Common myeloid progenitor, CD34-positive (primary cell): ENCODE data around the gene MEPE.
"Not testable (repeated sequence)": the region's sequence is repeated elsewhere in the genome, so short reads cannot be mapped to it uniquely, and the experiment has no call there.

Source experiments
- CTCF ChIA-PET: fragments of 350-600 bp; sonication (Branson Sonifier 250); formaldehyde crosslinking; loops from one replicate; lab custom pipeline; 2021; ENCODE audit warnings: antibody characterized with exemption; lab: Charles Lee
- POLR2A ChIA-PET: fragments of 350-600 bp; sonication (Branson Sonifier 250); formaldehyde crosslinking; loops from one replicate; lab custom pipeline; 2021; ENCODE audit warnings: antibody characterized with exemption; lab: Charles Lee
- DNase-seq, 3 donors: peaks; one replicate each; pipeline versions ENCODE4 v3.0.0 to v3.0.0-alpha.2; 2013
- H3K27ac ChIP-seq, 2 experiments: 1 replicate in 1 of 2; 2 replicates in 1 of 2; pipeline ENCODE4 v1.7.0; 2013; ENCODE audit warnings: inconsistent platforms in 2 of 2, low read length in 2 of 2, mild to moderate bottlenecking in 2 of 2, low read depth in 1 of 2, moderate library complexity in 1 of 2; ENCODE audit not compliant: severe bottlenecking in 2 of 2, insufficient read depth in 1 of 2, poor library complexity in 1 of 2
- H3K27me3 ChIP-seq, 5 experiments: replicated peaks in 2 of 5; 1 replicate in 3 of 5; 2 replicates in 2 of 5; pipeline versions ENCODE4 v1.6.1 to v1.7.0; 2013; ENCODE audit warnings: low read length in 4 of 5, mild to moderate bottlenecking in 2 of 5, moderate library complexity in 2 of 5, inconsistent platforms in 1 of 5; ENCODE audit not compliant: insufficient read depth in 5 of 5, control insufficient read depth in 4 of 5
- H3K36me3 ChIP-seq, 4 experiments: 1 replicate in 2 of 4; 2 replicates in 2 of 4; pipeline versions ENCODE4 v1.6.1 to v1.7.0; 2013; ENCODE audit warnings: low read length in 3 of 4, control low read depth in 1 of 4, mild to moderate bottlenecking in 1 of 4; ENCODE audit not compliant: control insufficient read depth in 4 of 4, insufficient read depth in 4 of 4
- H3K4me1 ChIP-seq, 4 experiments: 1 replicate in 3 of 4; 2 replicates in 1 of 4; pipeline versions ENCODE4 v1.6.1 to v1.7.1; 2013; ENCODE audit warnings: low read length in 3 of 4, mild to moderate bottlenecking in 3 of 4, control low read depth in 1 of 4, inconsistent platforms in 1 of 4, moderate library complexity in 1 of 4; ENCODE audit not compliant: control insufficient read depth in 4 of 4, insufficient read depth in 4 of 4; ENCODE audit errors: control extremely low read depth in 1 of 4
- H3K4me3 ChIP-seq, 7 experiments: 1 replicate in 4 of 7; 2 replicates in 3 of 7; pipeline versions ENCODE4 v1.5.1 to v1.7.0; 2013; ENCODE audit warnings: mild to moderate bottlenecking in 7 of 7, low read length in 6 of 7, moderate library complexity in 6 of 7, inconsistent platforms in 2 of 7, low read depth in 2 of 7, control low read depth in 1 of 7; ENCODE audit not compliant: insufficient read depth in 4 of 7, control insufficient read depth in 1 of 7; ENCODE audit errors: extremely low read depth in 1 of 7
- H3K9me3 ChIP-seq, 5 experiments: 1 replicate in 4 of 5; 2 replicates in 1 of 5; pipeline versions ENCODE4 v1.6.1 to v1.7.1; 2013; ENCODE audit warnings: low read length in 4 of 5, mild to moderate bottlenecking in 2 of 5, inconsistent platforms in 1 of 5, low read depth in 1 of 5, moderate library complexity in 1 of 5; ENCODE audit not compliant: control insufficient read depth in 4 of 5, insufficient read depth in 2 of 5; ENCODE audit errors: control extremely low read depth in 1 of 5
- WGBS: methylation state at CpG from one replicate; pipeline ENCODE4 v1.1.5; 2013; ENCODE audit not compliant: insufficient coverage; 5-methylcytosine and 5-hydroxymethylcytosine counted together

The MEPE gene

DNA sequence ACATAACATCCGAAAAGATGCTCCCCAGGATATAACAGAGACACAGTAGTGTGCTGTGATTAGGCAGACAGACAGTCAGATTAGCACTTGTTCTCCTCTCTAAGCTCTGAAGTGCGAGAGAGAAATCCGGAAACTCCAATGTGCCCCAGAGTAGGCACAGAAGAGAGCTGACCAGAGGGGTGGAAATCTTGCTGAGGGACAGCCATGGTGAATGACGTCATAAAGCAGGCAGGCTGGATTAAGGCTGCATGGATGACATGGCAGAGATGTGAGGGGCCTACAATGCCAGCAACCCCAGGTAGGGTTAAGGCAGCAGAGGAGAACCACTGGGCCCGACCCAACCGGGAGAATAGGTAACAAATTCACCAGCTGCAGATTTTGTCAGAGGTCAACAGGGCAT lies 53.3 kb downstream of the MEPE start:
- CTCF ChIA-PET, result interaction anchor here (1.1 to 1.2 kb wide), 3 partner anchors 26 to 33 kb away, joined by 3 read pairs; no protein-coding TSS in a partner anchor
- H3K4me1 ChIP-seq, result peaks cover 3 to 29% (median 13%) of the 10 kb centered on the region in 4 experiments
- H3K9me3 ChIP-seq, result peaks cover 0 to 13% (median 0%) of the 10 kb centered on the region in 5 experiments
- no peak for DNase-seq
- H3K4me3 ChIP-seq, result no peak overlapping the region
- H3K27me3 ChIP-seq, result no peaks in the 10 kb centered on the region
- POLR2A ChIA-PET, result no interaction called here
- no peak overlapping the region for H3K27ac ChIP-seq
- no peaks in the 10 kb centered on the region for H3K36me3 ChIP-seq
- 100% methylated on average over 5 of the region's 6 CpGs for WGBS

DNA sequence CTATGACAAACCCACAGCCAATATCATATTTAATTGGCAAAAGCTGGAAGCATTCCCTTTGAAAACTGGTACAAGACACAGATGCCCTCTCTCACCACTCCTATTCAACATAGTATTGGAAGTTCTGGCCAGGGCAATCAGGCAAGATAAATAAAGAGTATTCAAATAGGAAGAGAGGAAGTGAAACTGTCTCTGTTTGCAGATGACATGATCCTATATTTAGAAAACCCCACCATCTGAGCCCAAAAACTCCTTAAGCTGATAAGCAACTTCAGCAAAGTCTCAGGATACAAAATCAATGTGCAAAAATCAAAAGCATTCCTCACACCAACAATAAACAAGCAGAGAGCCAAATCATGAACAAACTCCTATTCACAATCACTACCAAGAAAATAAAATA lies 58.0 kb downstream of the MEPE start:
- H3K9me3 ChIP-seq, result peaks cover 0 to 22% (median 0%) of the 10 kb centered on the region in 5 experiments
- POLR2A ChIA-PET, H3K4me1 ChIP-seq: not testable (repeated sequence)

DNA sequence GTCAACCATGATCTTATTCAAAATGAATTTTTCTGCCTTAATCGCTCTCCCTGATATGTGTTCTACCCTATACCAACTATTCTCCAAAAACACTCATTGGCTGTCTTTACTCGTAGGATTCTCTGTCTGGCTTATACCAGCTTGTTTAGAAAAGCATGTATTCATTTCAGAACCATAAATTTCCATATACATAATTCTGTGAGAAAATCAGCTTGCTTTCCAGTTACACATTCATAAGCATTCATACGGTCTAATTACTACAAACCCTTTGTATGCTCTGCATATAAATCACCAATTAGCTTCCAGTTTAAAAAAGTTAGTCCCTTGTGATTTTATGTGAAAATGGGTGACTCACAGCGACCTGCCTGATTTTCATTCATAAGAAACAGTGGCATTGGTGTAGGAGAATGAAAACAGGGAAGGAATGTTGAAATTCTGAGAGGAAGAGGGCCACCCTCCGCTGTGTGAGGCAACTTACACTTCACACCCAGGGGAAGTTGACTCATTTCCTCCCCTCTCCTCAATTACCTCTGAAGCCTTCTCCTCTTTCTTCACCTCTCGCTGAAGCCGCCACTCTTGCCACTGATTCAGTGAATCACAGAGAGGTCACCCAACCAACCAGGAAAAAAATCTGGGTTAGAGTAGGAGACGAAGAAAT lies 63.3 kb downstream of the MEPE start:
- WGBS, result 86% methylated on average over 2 of the region's 8 CpGs
- ChIA-PET POLR2A (no interaction called here), CTCF (no interaction called here)
- Histone ChIP-seq H3K4me1 (peaks cover 6 to 18% (median 10%) of the 10 kb centered on the region in 4 experiments), H3K27me3 (no peaks in the 10 kb centered on the region), H3K4me3 (peak overlapping the region in 2 of 7 experiments; percentile 20 to 42), H3K9me3 (peaks cover 0 to 9% (median 0%) of the 10 kb centered on the region in 5 experiments), H3K36me3 (no peaks in the 10 kb centered on the region), H3K27ac (no peak overlapping the region)
- DNase-seq, result peak; percentile 82 to 91 (median 84)

More for the DNA sequence above, 58.0 kb downstream of the MEPE start:
- not testable (repeated sequence) for H3K4me3 ChIP-seq, H3K27ac ChIP-seq, DNase-seq, H3K36me3 ChIP-seq, H3K27me3 ChIP-seq
- CTCF ChIA-PET, result interaction anchor here (1.1 kb wide), 1 partner anchor 11 kb away, joined by 4 read pairs; no protein-coding TSS in a partner anchor
